Measurements from ENCODE around the gene DTYMK.

DTYMK gene

GRCh38 chr2:241730671-241731293 is 44.2 kb upstream of the DTYMK start:
- DNase-seq (ENCODE audit: low read depth), result no peak
- H3K4me3 ChIP-seq (ENCODE audit: low read length), result no peak overlapping the region
- TF ChIP-seq CTCF (IDR thresholded peaks at IDR 0.05; ENCODE audit: insufficient read depth, low read depth, low read length, missing control alignments), result no peak

GRCh38 chr2:241729868-241730267 is 43.3 kb upstream of the DTYMK start:
- no peak for TF ChIP-seq CTCF (IDR thresholded peaks at IDR 0.05; ENCODE audit: insufficient read depth, low read depth, low read length, missing control alignments)
- no peak for DNase-seq (ENCODE audit: low read depth)
- no peak overlapping the region for H3K4me3 ChIP-seq (ENCODE audit: low read length)

GRCh38 chr2:241728627-241729026 is 42.0 kb upstream of the DTYMK start:
- no peak for DNase-seq (ENCODE audit: low read depth)
- no peak for TF ChIP-seq CTCF (IDR thresholded peaks at IDR 0.05; ENCODE audit: insufficient read depth, low read depth, low read length, missing control alignments)
- H3K4me3 ChIP-seq (ENCODE audit: low read length), result no peak overlapping the region

GRCh38 chr2:241728000-241728399 is 41.4 kb upstream of the DTYMK start:
- H3K4me3 ChIP-seq (ENCODE audit: low read length), result no peak overlapping the region
- DNase-seq (ENCODE audit: low read depth), result no peak
- no peak for TF ChIP-seq CTCF (IDR thresholded peaks at IDR 0.05; ENCODE audit: insufficient read depth, low read depth, low read length, missing control alignments)

- no peak for TF ChIP-seq CTCF (IDR thresholded peaks at IDR 0.05; ENCODE audit: insufficient read depth, low read depth, low read length, missing control alignments)
- no peak overlapping the region for H3K4me3 ChIP-seq (ENCODE audit: low read length)
Observed at GRCh38 chr2:241726459-241726858, 39.8 kb upstream of the DTYMK start.

GRCh38 chr2:241724975-241725870 is 38.6 kb upstream of the DTYMK start:
- TF ChIP-seq CTCF (IDR thresholded peaks at IDR 0.05; ENCODE audit: insufficient read depth, low read depth, low read length, missing control alignments), result no peak
- H3K4me3 ChIP-seq (ENCODE audit: low read length), result no peak overlapping the region
- DNase-seq (ENCODE audit: low read depth), result no peak

More at GRCh38 chr2:241726459-241726858, 39.8 kb upstream of the DTYMK start:
- no peak for DNase-seq (ENCODE audit: low read depth)

Measured in epithelial cell of esophagus (primary cell).